CD8-positive, alpha-beta memory T cell (primary cell): ENCODE results near the gene TYK2. TPM values are rescaled to one million over a fixed set of nuclear protein-coding genes. Genes with fewer than 3 reads are reported as not detected.
"Not testable (repeated sequence)": the region's sequence is repeated elsewhere in the genome, so short reads cannot be mapped to it uniquely, and the experiment has no call there.

Experiments
- CTCF ChIA-PET: fragments of 350-600 bp; sonication (Branson Sonifier 250); formaldehyde crosslinking; loops from one replicate; lab custom pipeline; 2021; ENCODE audit warnings: antibody characterized with exemption; lab: Charles Lee
- POLR2A ChIA-PET: fragments of 350-600 bp; sonication (Branson Sonifier 250); formaldehyde crosslinking; loops from one replicate; lab custom pipeline; 2021; ENCODE audit warnings: antibody characterized with exemption; lab: Charles Lee
- DNase-seq, 5 donors: peaks; one replicate each; pipeline versions ENCODE4 v3.0.0 to v3.0.0-alpha.2; 2020 to 2022; ENCODE audit warnings: mixed read lengths in 1 of 5
- H3K27ac ChIP-seq: one replicate; pipeline ENCODE4 v1.7.0; 2013; ENCODE audit warnings: low read depth, mild to moderate bottlenecking, low read length, moderate library complexity
- H3K27me3 ChIP-seq: 2 replicates; pipeline ENCODE4 v1.7.0; 2013; ENCODE audit warnings: low read length, mild to moderate bottlenecking; ENCODE audit not compliant: insufficient read depth, poor library complexity, severe bottlenecking
- H3K36me3 ChIP-seq: 2 replicates; pipeline ENCODE4 v1.7.0; 2013; ENCODE audit warnings: mild to moderate bottlenecking, low read length, moderate library complexity; ENCODE audit not compliant: insufficient read depth
- H3K4me1 ChIP-seq: 2 replicates; pipeline ENCODE4 v1.7.0; 2013; ENCODE audit warnings: mild to moderate bottlenecking, low read length, moderate library complexity; ENCODE audit not compliant: insufficient read depth
- H3K4me3 ChIP-seq: 2 replicates; pipeline ENCODE4 v1.7.0; 2013; ENCODE audit warnings: mild to moderate bottlenecking, low read length
- H3K9me3 ChIP-seq: 2 replicates; pipeline ENCODE4 v1.7.0; 2013; ENCODE audit warnings: mild to moderate bottlenecking, low read length
- H3K27ac Mint-ChIP-seq, 8 donors: one replicate each; pipeline ENCODE4 v1.8.0; 2020 to 2021; ENCODE audit warnings: mixed read lengths in 8 of 8, mild to moderate bottlenecking in 6 of 8, inconsistent platforms in 3 of 8, moderate library complexity in 3 of 8
- H3K27me3 Mint-ChIP-seq, 2 donors: one replicate each; pipeline ENCODE4 v1.8.0; 2020 to 2021; ENCODE audit warnings: mixed read lengths in 2 of 2, mild to moderate bottlenecking in 1 of 2, moderate library complexity in 1 of 2
- H3K36me3 Mint-ChIP-seq, 3 donors: one replicate each; pipeline ENCODE4 v1.8.0; 2020 to 2021; ENCODE audit warnings: mixed read lengths in 3 of 3, inconsistent platforms in 1 of 3, mild to moderate bottlenecking in 1 of 3
- H3K4me1 Mint-ChIP-seq, 3 donors: one replicate each; pipeline ENCODE4 v1.8.0; 2020 to 2021; ENCODE audit warnings: mixed read lengths in 3 of 3, inconsistent platforms in 1 of 3, mild to moderate bottlenecking in 1 of 3
- H3K4me3 Mint-ChIP-seq, 7 donors: one replicate each; pipeline ENCODE4 v1.8.0; 2020 to 2021; ENCODE audit warnings: mixed read lengths in 7 of 7, mild to moderate bottlenecking in 6 of 7, moderate library complexity in 4 of 7, inconsistent platforms in 2 of 7
- H3K9me3 Mint-ChIP-seq, 5 donors: one replicate each; pipeline ENCODE4 v1.8.0; 2020 to 2022; ENCODE audit warnings: mixed read lengths in 5 of 5, mild to moderate bottlenecking in 3 of 5, moderate library complexity in 2 of 5, inconsistent platforms in 1 of 5
- polyA plus RNA-seq: library from polyadenylated mRNA; unstranded; fragments of 300-500 nt; fragmentation: Illumina TruSeq; gene quantifications from one replicate; pipeline ENCODE4 v1.2.3, GENCODE V29; 2021
- total RNA-seq, 2 experiments: library from RNA; stranded (reverse); gene quantifications; one replicate each; pipeline ENCODE4 v1.2.3, GENCODE V29; 2021

The TYK2 gene
- total and polyA plus RNA-seq, 3 experiments from 2014 or later, result 74.4 to 212 (median 210) TPM

GRCh38 chr19:10399340-10399739 lies 19.0 kb upstream of the TYK2 start:
- Mint-ChIP-seq H3K27ac (peak overlapping the region in 3 of 8 donors; percentile 17 to 88 (median 17)), H3K36me3 (peaks cover 0 to 61% (median 2%) of the 10 kb centered on the region in 3 donors), H3K4me3 (peak overlapping the region in 1 of 7 donors; percentile 73), H3K4me1 (peaks cover 35 to 54% (median 44%) of the 10 kb centered on the region in 3 donors)
- H3K36me3 ChIP-seq, H3K27me3 Mint-ChIP-seq, H3K27ac ChIP-seq, H3K9me3 ChIP-seq, H3K4me3 ChIP-seq, H3K9me3 Mint-ChIP-seq, H3K27me3 ChIP-seq, DNase-seq: not testable (repeated sequence)
- peaks cover 30% of the 10 kb centered on the region for H3K4me1 ChIP-seq
- CTCF ChIA-PET, result interaction anchor here (0.8 to 29.2 kb wide), 6 partner anchors 9 to 150 kb away, joined by 3 to 788 read pairs (median 6); partner anchors contain the start of gene PDE4A
- POLR2A ChIA-PET, result interaction anchor here (1.9 kb wide), 1 partner anchor 10 kb away, joined by 5 read pairs; no protein-coding TSS in a partner anchor

GRCh38 chr19:10398819-10399218 lies 18.4 kb upstream of the TYK2 start:
- H3K27ac Mint-ChIP-seq, result peak overlapping the region in 5 of 8 donors; percentile 13 to 74 (median 58)
- peaks cover 0 to 66% (median 3%) of the 10 kb centered on the region in 3 donors for H3K36me3 Mint-ChIP-seq
- no peaks in the 10 kb centered on the region for H3K9me3 ChIP-seq
- peaks cover 4% of the 10 kb centered on the region for H3K36me3 ChIP-seq
- H3K4me3 Mint-ChIP-seq, result no peak overlapping the region
- H3K27me3 Mint-ChIP-seq, result peaks cover 0 to 6% of the 10 kb centered on the region in 2 donors
- no peak overlapping the region for H3K27ac ChIP-seq
- ChIA-PET POLR2A (no interaction called here), CTCF (interaction anchor here (0.8 to 29.2 kb wide), 5 partner anchors 8 to 41 kb away, joined by 3 to 788 read pairs (median 4); partner anchors contain the start of gene PDE4A)
- no peak overlapping the region for H3K4me3 ChIP-seq
- H3K27me3 ChIP-seq, result no peaks in the 10 kb centered on the region
- peaks cover 26% of the 10 kb centered on the region for H3K4me1 ChIP-seq
- H3K4me1 Mint-ChIP-seq, result peaks cover 32 to 51% (median 43%) of the 10 kb centered on the region in 3 donors
- no peak for DNase-seq
- H3K9me3 Mint-ChIP-seq, result no peaks in the 10 kb centered on the region

- Mint-ChIP-seq H3K4me3 (no peak overlapping the region), H3K27ac (no peak overlapping the region), H3K36me3 (peaks cover 0 to 77% (median 5%) of the 10 kb centered on the region in 3 donors), H3K27me3 (no peaks in the 10 kb centered on the region), H3K4me1 (peaks cover 9 to 25% (median 19%) of the 10 kb centered on the region in 3 donors), H3K9me3 (no peaks in the 10 kb centered on the region)
- H3K27me3 ChIP-seq, result no peaks in the 10 kb centered on the region
- POLR2A ChIA-PET, result interaction anchor here (0.6 to 0.8 kb wide), 2 partner anchors 115 to 135 kb away, joined by 3 to 9 read pairs; no protein-coding TSS in a partner anchor
- DNase-seq, result no peak
- CTCF ChIA-PET, result interaction anchor here (0.6 to 29.2 kb wide), 4 partner anchors 10 to 180 kb away, joined by 3 to 788 read pairs (median 8); partner anchors contain the start of gene PDE4A
- H3K36me3 ChIP-seq, result peaks cover 6% of the 10 kb centered on the region
- H3K27ac ChIP-seq, result no peak overlapping the region
- H3K4me3 ChIP-seq, result no peak overlapping the region
- H3K4me1 ChIP-seq, result peaks cover 4% of the 10 kb centered on the region
- H3K9me3 ChIP-seq, result no peaks in the 10 kb centered on the region
These were observed 15.5 kb upstream of the TYK2 start for GRCh38 chr19:10395917-10396316.

- CTCF ChIA-PET, result interaction anchor here (1.3 to 29.2 kb wide), 3 partner anchors 11 to 136 kb away, joined by 5 to 788 read pairs (median 10); partner anchors contain the start of gene PDE4A
- H3K4me1 ChIP-seq, result no peaks in the 10 kb centered on the region
- no peak overlapping the region for H3K4me3 ChIP-seq
- H3K27ac ChIP-seq, result no peak overlapping the region
- peaks cover 0 to 79% (median 7%) of the 10 kb centered on the region in 3 donors for H3K36me3 Mint-ChIP-seq
- no peaks in the 10 kb centered on the region for H3K9me3 ChIP-seq
- POLR2A ChIA-PET, result interaction anchor here (0.6 to 0.8 kb wide), 2 partner anchors 115 to 134 kb away, joined by 3 to 9 read pairs; no protein-coding TSS in a partner anchor
- no peak overlapping the region for H3K4me3 Mint-ChIP-seq
- no peaks in the 10 kb centered on the region for H3K9me3 Mint-ChIP-seq
- peaks cover 9% of the 10 kb centered on the region for H3K36me3 ChIP-seq
- DNase-seq, result no peak
- peaks cover 10 to 21% (median 15%) of the 10 kb centered on the region in 3 donors for H3K4me1 Mint-ChIP-seq
- H3K27me3 ChIP-seq, result no peaks in the 10 kb centered on the region
- H3K27ac Mint-ChIP-seq, result no peak overlapping the region
- no peaks in the 10 kb centered on the region for H3K27me3 Mint-ChIP-seq
These were observed 15.1 kb upstream of the TYK2 start for GRCh38 chr19:10395436-10395835.

- Mint-ChIP-seq H3K4me3 (no peak overlapping the region), H3K27me3 (no peaks in the 10 kb centered on the region), H3K4me1 (peaks cover 6 to 16% (median 15%) of the 10 kb centered on the region in 3 donors), H3K9me3 (no peaks in the 10 kb centered on the region), H3K36me3 (peaks cover 0 to 77% (median 7%) of the 10 kb centered on the region in 3 donors), H3K27ac (no peak overlapping the region)
- peaks cover 9% of the 10 kb centered on the region for H3K36me3 ChIP-seq
- DNase-seq, result no peak
- ChIA-PET CTCF (interaction anchor here (1.1 to 2.6 kb wide), 2 partner anchors 8 to 136 kb away, joined by 4 to 10 read pairs; partner anchors contain the start of gene CDC37), POLR2A (interaction anchor here (0.7 to 0.8 kb wide), 2 partner anchors 39 to 134 kb away, joined by 3 to 4 read pairs; no protein-coding TSS in a partner anchor)
- H3K9me3 ChIP-seq, result no peaks in the 10 kb centered on the region
- no peaks in the 10 kb centered on the region for H3K4me1 ChIP-seq
- H3K27ac ChIP-seq, result no peak overlapping the region
- no peaks in the 10 kb centered on the region for H3K27me3 ChIP-seq
- no peak overlapping the region for H3K4me3 ChIP-seq
These were observed 14.6 kb upstream of the TYK2 start for GRCh38 chr19:10395003-10395402.

- Histone ChIP-seq H3K9me3 (no peaks in the 10 kb centered on the region), H3K4me1 (no peaks in the 10 kb centered on the region), H3K27me3 (no peaks in the 10 kb centered on the region), H3K36me3 (peaks cover 9% of the 10 kb centered on the region), H3K27ac (no peak overlapping the region), H3K4me3 (no peak overlapping the region)
- Mint-ChIP-seq H3K27ac (peak overlapping the region in 1 of 8 donors; percentile 15), H3K4me1 (peaks cover 8 to 12% (median 10%) of the 10 kb centered on the region in 3 donors), H3K9me3 (no peaks in the 10 kb centered on the region), H3K36me3 (peaks cover 0 to 67% (median 7%) of the 10 kb centered on the region in 3 donors), H3K27me3 (no peaks in the 10 kb centered on the region), H3K4me3 (no peak overlapping the region)
- no peak for DNase-seq
- ChIA-PET CTCF (interaction anchor here (1.0 to 14.7 kb wide), 8 partner anchors 11 to 203 kb away, joined by 3 to 355 read pairs (median 3); partner anchors contain the start of genes ICAM1 and ICAM4), POLR2A (no interaction called here)
These were observed 12.8 kb upstream of the TYK2 start for GRCh38 chr19:10393137-10393536.

GRCh38 chr19:10392120-10392519 lies 11.7 kb upstream of the TYK2 start:
- peaks cover 9% of the 10 kb centered on the region for H3K36me3 ChIP-seq
- H3K36me3 Mint-ChIP-seq, result peaks cover 0 to 61% (median 7%) of the 10 kb centered on the region in 3 donors

More at GRCh38 chr19:10392120-10392519, 11.7 kb upstream of the TYK2 start:
- ChIA-PET POLR2A (interaction anchor here (0.6 to 2.6 kb wide), 2 partner anchors 122 to 125 kb away, joined by 6 to 10 read pairs; no protein-coding TSS in a partner anchor), CTCF (interaction anchor here (0.9 to 14.7 kb wide), 10 partner anchors 9 to 133 kb away, joined by 3 to 355 read pairs (median 8); partner anchors contain the start of genes CDC37, ICAM1 and PDE4A)
- Mint-ChIP-seq H3K27me3 (no peaks in the 10 kb centered on the region), H3K4me1 (peaks cover 0 to 6% (median 6%) of the 10 kb centered on the region in 3 donors), H3K9me3 (no peaks in the 10 kb centered on the region), H3K27ac (peak overlapping the region in 3 of 8 donors; percentile 32 to 54 (median 50)), H3K4me3 (no peak overlapping the region)
- DNase-seq, result no peak
- Histone ChIP-seq H3K9me3 (no peaks in the 10 kb centered on the region), H3K27ac (no peak overlapping the region), H3K4me3 (no peak overlapping the region), H3K4me1 (no peaks in the 10 kb centered on the region), H3K27me3 (no peaks in the 10 kb centered on the region)
